ENCODE measurements around the gene U2AF1.
"Not testable (repeated sequence)": the region's sequence is repeated elsewhere in the genome, so short reads cannot be mapped to it uniquely, and the experiment has no call there.

U2AF1 gene

GRCh38 chr21:43076023-43076637, 31.2 kb downstream of the U2AF1 start:
- DNase-seq: not testable (repeated sequence)

GRCh38 chr21:43075170-43076022, 32.0 kb downstream of the U2AF1 start, which contains the start of gene CBS:
Gene CBS (minus strand): TSS chr21:43075835. CDS start chr21:43072193, 3,642 bp downstream.
- not testable (repeated sequence) for DNase-seq

GRCh38 chr21:43074401-43075169, 32.8 kb downstream of the U2AF1 start:
- not testable (repeated sequence) for DNase-seq

- not testable (repeated sequence) for DNase-seq
Observed at GRCh38 chr21:43072742-43073141, 34.6 kb downstream of the U2AF1 start.

- DNase-seq: not testable (repeated sequence)
Observed at GRCh38 chr21:43069682-43070081, 37.7 kb downstream of the U2AF1 start.

GRCh38 chr21:43068065-43068464, 39.3 kb downstream of the U2AF1 start:
- DNase-seq: not testable (repeated sequence)

GRCh38 chr21:43066690-43067089, 40.7 kb downstream of the U2AF1 start:
- DNase-seq: not testable (repeated sequence)

- not testable (repeated sequence) for DNase-seq
Observed at GRCh38 chr21:43065991-43066390, 41.4 kb downstream of the U2AF1 start.

- not testable (repeated sequence) for DNase-seq
Observed at GRCh38 chr21:43064265-43064917, 43.0 kb downstream of the U2AF1 start.

- not testable (repeated sequence) for DNase-seq
Observed at GRCh38 chr21:43062955-43063664, 44.3 kb downstream of the U2AF1 start.

- not testable (repeated sequence) for DNase-seq
Observed at GRCh38 chr21:43053112-43053511, 54.3 kb downstream of the U2AF1 start.

- peak in 1 of 2 experiments; percentile 4 for DNase-seq
Observed at GRCh38 chr21:43045876-43046821, 61.2 kb downstream of the U2AF1 start.

GRCh38 chr21:43045165-43045875, 62.0 kb downstream of the U2AF1 start:
- not testable (repeated sequence) for DNase-seq

GRCh38 chr21:43044547-43044946, 62.8 kb downstream of the U2AF1 start:
- DNase-seq: not testable (repeated sequence)

- DNase-seq: not testable (repeated sequence)
Observed at GRCh38 chr21:43043291-43043690, 64.1 kb downstream of the U2AF1 start.
